GM18867 (cell line): ENCODE data around the gene ZNF217.
"Not testable (repeated sequence)": the region's sequence is repeated elsewhere in the genome, so short reads cannot be mapped to it uniquely, and the experiment has no call there.

Experiments
- ATAC-seq: cut with Tn5 transposase; IDR thresholded peaks from one replicate; pipeline ENCODE4 v1.9.1; 2021; ENCODE audit warnings: mild to moderate bottlenecking, moderate library complexity; ENCODE audit not compliant: unreplicated experiment

The ZNF217 gene

DNA sequence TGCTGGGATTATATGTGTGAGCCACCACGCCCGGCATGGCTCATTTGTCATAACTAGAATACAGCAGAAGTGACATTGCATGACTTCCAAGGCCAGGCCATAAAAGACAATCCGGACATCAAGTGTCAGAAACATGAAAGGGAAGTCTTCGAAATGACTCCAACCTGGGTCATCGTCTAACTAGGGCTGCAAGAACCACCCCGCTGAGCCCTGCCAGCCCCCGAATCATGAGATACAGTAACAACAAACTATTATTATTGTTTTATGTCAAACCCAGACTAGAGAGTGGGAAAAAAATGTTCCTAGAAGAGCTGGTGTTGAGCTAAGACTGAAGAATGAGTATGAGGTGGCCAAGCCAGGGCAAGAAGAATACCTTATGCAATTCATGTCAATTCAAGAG is 59.6 kb downstream of the ZNF217 start:
- ATAC-seq: no peak

DNA sequence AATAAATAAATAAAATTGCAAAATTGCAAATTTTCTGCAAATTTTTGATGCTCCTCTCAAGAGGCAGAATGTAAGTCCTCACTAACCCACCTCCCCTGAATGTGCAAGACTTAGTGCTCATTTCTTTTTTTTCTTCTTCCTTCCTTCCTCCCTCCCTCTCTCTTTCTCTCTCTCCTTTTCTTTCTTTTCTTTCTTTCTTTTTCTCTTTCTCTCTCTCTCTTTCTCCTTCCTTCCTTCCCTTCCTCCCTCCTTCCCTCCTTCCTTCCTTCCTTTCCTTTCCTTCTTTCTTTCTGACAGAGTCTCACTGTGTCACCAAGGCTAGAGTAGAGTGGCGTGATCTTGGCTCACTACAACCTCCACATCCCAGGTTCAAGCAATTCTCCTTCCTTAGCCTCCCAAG is 60.1 kb downstream of the ZNF217 start:
- no peak for ATAC-seq

DNA sequence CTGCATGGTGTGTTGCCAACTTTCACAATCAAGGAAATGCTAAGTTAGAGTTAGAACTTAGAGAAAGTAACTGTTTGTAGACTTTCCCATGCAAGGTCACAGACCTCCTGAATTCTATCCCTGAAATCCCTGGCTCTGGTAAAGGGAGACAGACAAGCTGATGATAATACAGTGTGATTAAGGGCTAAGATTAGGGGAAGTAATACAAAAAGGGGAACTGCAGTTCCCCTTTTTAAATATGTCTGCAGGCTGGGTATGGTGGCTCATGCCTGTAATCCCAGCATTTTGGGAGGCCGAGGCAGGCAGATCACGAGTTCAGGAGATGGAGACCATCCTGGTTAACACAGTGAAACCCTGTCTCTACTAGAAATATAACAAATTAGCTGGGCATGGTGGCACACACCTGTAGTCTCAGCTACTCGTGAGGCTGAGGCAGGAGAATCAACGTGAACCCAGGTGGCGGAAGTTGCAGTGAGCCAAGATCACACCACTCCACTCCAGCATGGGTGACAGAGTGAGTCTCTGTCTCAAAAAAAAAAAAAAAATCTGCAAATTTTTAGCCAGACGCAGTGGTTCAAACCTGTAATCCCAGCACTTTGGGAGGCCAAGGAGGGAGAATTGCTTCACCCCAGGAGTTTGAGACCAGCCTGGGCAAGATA is 60.9 kb downstream of the ZNF217 start:
- ATAC-seq: not testable (repeated sequence)

DNA sequence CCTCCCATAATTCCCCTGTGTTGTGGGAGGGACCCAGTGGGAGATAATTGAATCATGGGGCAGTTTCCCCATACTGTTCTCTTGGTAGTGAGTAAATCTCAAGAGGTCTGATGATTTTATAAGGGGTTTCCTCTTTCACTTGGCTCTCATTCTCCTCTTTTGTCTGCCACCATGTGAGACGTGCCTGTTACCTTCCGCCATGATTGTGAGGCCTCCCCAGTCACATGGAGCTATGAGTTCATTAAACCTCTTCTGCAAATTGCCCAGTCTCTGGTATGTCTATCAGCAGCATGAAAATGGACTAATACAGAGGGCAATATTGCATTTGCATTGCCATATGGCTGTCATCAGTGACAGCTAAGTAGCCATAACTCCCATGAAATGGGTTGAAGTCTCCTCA is 63.2 kb downstream of the ZNF217 start:
- ATAC-seq: no peak

DNA sequence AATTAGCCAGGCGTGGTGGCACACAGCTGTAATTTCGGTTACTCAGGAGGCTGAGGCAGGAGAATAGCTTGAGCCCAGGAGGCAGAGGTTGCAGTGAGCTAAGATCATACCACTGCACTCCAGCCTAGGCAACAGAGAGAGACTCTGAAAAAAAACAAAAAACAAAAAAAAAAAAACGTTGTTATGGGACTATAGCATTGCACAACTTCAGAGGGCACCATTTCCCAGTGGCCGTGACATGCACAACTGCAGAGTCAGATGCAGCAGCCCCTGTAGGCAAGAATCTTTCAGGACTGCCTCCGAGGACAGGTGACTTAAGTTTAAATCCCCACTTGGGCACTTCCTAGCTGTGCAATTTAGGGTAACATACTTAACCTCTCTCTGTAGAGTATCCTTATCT is 64.0 kb downstream of the ZNF217 start:
- ATAC-seq: no peak

DNA sequence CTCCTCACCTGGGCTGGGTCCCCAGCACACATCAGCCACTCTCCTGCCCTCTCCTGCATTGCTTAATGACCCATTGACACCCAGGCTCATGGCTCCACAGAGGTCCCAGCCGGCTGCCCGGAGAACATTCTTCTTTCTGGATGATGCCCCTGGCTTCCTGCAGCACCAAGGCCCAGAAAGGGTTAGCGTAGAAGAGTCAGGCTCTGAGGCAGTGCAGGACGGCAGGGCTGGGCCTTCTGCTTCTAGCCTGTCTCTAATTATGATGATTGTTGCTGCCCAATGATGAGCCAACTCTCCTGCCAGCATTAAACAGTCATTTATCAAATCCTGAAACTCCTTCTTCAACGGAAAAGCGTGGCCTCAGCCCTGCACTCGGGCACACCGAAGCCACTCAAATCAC is 66.4 kb downstream of the ZNF217 start:
- no peak for ATAC-seq

DNA sequence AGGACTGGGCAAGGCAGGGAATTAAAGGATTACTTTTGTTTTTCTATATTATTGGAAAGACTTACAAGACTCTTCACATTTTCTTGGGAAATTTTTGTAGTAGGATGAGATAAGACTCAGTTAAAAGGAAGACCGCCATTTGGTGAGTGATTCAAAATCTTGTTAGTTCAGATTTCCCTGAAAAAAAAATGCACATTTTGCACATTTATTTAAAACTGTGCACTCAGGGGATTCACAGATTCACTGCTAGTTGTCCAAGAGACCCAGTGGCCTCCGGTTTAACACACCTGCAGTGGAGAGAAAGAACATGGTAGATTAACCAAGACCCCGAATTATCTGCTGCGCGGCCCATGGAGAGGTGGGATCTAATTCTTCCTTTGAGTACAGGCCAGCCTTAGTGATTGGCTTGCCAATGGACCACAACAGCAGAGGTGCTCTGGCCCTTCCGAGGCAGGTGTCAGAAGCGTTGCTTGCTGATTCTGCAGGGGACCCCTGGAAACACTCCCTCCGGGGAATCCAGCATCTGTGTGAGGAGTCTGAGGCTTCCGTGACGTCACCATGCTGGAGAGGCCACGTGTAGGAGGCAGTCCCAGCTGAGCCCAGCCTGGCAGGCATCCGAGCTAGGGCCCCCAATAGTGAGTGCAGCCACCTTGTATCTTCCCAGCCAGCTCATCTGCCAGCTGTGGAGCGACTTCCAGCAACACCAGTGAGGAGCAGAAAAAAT is 68.9 kb downstream of the ZNF217 start:
- no peak for ATAC-seq

DNA sequence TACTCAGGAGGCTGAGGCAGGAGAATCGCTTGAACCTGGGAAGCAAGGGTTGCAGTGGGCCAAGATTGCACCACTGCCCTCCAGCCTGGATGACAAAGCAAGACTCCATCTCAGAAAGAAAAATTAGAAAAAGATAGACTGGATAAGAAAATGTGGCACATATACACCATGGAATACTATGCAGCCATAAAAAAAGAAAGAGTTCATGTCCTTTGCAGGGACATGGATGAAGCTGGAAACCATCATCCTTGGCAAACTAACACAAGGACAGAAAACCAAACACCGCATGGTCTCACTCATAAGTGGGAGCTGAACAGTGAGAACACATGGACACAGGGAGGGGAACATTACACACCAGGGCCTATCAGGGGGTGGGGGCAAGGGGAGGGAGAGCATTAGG is 70.0 kb downstream of the ZNF217 start:
- not testable (repeated sequence) for ATAC-seq

DNA sequence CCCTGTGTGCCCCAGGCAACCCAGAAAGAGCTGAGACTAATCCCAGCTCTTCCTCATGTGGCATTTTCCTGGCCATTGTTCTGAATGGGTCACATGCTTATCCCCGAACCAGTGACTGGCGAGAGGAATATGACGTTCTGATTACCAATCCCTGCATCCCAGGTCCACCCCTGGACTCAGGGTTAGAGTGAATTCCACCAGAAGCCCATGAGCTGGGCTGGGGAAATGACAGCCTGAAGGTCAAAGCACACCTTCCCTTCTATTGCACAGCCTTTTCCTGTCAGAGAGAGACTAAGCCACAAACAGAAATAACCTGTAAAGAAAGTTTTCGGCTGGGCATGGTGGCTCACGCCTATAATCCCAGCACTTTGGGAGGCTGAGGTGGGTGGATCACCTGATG is 70.9 kb downstream of the ZNF217 start:
- no peak for ATAC-seq

DNA sequence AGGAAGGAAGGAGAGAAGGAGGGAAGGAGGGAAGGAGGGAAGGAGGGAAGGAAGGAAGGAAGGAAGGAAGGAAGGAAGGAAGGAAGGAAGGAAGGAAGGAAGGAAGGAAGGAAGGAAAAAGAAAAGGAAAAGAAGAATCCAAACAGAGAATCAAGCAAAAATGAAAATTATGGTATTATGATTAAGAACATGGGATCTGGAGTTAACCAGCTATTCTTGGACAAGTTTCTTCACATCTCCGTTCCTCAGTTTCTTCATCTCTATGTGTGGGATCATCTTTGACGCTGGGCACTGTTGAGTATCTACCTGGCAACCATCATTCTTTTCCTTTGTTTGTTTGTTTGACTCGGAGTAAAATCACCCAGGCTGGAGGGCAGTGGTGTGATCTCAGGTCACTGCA is 71.6 kb downstream of the ZNF217 start:
- no peak for ATAC-seq

DNA sequence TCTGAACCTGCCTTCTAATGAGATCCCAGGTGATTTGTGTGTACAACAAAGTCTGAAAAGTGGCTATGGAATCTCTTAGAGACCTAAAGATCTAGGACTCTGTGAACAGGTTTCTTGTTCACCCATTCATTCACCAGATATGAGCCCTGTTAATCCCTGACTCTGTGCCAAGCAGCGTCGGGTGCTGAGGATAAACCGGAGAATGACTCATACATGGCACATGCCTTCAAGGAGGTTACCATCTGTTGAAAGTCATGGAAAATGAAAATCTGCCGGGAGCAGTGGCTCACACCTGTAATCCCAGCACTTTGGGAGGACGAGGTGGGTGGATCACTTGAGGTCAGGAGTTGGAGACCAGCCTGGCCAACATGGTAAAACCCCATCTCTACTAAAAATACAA is 72.2 kb downstream of the ZNF217 start:
- ATAC-seq: not testable (repeated sequence)

DNA sequence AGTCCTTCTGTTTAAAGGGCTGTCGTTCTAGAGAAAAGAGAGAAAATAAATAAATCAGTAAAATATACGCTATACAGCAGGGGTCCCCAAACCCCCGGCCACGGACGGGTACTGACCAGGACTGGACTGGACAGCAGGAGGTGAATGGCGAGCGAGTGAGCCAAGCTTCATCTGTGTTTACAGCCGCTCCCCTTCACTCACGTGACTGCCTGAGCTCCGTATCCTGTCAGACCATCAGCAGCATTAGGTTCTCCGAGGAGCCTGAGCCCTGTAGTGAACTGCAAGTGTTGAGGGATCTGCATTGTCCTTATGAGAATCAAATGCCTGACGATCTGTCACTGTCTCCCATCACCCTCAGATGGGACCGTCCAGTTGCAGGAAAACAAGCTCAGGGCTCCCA is 76.5 kb downstream of the ZNF217 start:
- ATAC-seq: no peak
